Right atrium auricular region (tissue), 2 donors: Measurements from ENCODE around the gene ADAMTSL4. TPM values are rescaled to one million over a fixed set of nuclear protein-coding genes. Genes with fewer than 3 reads are reported as not detected.

Experiments used
- DNase-seq: peaks from one replicate; pipeline ENCODE4 v3.0.0-alpha.2; 2019; ENCODE audit warnings: low spot score
- H3K27ac ChIP-seq, 2 donors: fragments of 200-600 bp; sonication (generic); 1 replicate in 1 of 2; 2 replicates in 1 of 2; pipeline ENCODE4 v1.5.1; 2016 to 2019
- H3K27me3 ChIP-seq, 2 donors: fragments of 200-600 bp; sonication (generic); one replicate each; pipeline versions ENCODE4 v1.5.1 to v1.6.0; 2017 to 2019
- H3K36me3 ChIP-seq: fragments of 200-600 bp; sonication (generic); one replicate; pipeline ENCODE4 v1.5.1; 2016
- H3K4me1 ChIP-seq, 2 donors: fragments of 200-600 bp; sonication (generic); one replicate each; pipeline versions ENCODE4 v1.5.1 to v1.6.0; 2017 to 2019
- H3K4me3 ChIP-seq, 2 donors: fragments of 200-600 bp; sonication (generic); 1 replicate in 1 of 2; 2 replicates in 1 of 2; pipeline ENCODE4 v1.5.1; 2017 to 2019; ENCODE audit warnings: mild to moderate bottlenecking in 1 of 2, moderate library complexity in 1 of 2
- H3K9me3 ChIP-seq, 2 donors: fragments of 200-600 bp; sonication (generic); one replicate each; pipeline ENCODE4 v1.5.1; 2019
- total RNA-seq, 2 donors: library from RNA; depleted of rRNA; stranded (reverse); fragments of >200 nt; gene quantifications; one replicate each; pipeline ENCODE4 v1.1.0, GENCODE V29; 2016
- TF ChIP-seq, protein P1 (sequence below), 2 donors: fragments of 200-600 bp; sonication (generic); IDR thresholded peaks; one replicate each; pipeline ENCODE4 v1.5.1; 2019; ENCODE audit warnings: antibody characterized with exemption in 2 of 2

Gene ADAMTSL4
- 10 to 100 TPM; 21.9 to 41.1 TPM for total RNA-seq

- TF ChIP-seq, protein P1, sequence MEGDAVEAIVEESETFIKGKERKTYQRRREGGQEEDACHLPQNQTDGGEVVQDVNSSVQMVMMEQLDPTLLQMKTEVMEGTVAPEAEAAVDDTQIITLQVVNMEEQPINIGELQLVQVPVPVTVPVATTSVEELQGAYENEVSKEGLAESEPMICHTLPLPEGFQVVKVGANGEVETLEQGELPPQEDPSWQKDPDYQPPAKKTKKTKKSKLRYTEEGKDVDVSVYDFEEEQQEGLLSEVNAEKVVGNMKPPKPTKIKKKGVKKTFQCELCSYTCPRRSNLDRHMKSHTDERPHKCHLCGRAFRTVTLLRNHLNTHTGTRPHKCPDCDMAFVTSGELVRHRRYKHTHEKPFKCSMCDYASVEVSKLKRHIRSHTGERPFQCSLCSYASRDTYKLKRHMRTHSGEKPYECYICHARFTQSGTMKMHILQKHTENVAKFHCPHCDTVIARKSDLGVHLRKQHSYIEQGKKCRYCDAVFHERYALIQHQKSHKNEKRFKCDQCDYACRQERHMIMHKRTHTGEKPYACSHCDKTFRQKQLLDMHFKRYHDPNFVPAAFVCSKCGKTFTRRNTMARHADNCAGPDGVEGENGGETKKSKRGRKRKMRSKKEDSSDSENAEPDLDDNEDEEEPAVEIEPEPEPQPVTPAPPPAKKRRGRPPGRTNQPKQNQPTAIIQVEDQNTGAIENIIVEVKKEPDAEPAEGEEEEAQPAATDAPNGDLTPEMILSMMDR (IDR thresholded peaks at IDR 0.05) = peak in 1 of 2 donors; percentile 39
- DNase-seq = no peak
- H3K27me3 ChIP-seq = no peaks in the 10 kb centered on the region
- peak within 1 kb of the TSS; percentile 64 to 65 for H3K4me3 ChIP-seq
- peaks cover 0 to 53% of the 10 kb centered on the region in 2 donors for H3K4me1 ChIP-seq
- H3K27ac ChIP-seq = peak within 1 kb of the TSS; percentile 85 to 92
- peaks cover 2% of the 10 kb centered on the region for H3K36me3 ChIP-seq
- no peaks in the 10 kb centered on the region for H3K9me3 ChIP-seq
These were observed at the start of gene ADAMTSL4 for GRCh38 chr1:150548632-150549495. Gene ADAMTSL4, plus strand, starts transcription at chr1:150549408. Its CDS starts 2,881 bp downstream, at chr1:150552289.

- no peak for DNase-seq
- H3K9me3 ChIP-seq = no peaks in the 10 kb centered on the region
- H3K27me3 ChIP-seq = no peaks in the 10 kb centered on the region
- H3K4me1 ChIP-seq = peaks cover 0 to 30% of the 10 kb centered on the region in 2 donors
- peaks cover 34% of the 10 kb centered on the region for H3K36me3 ChIP-seq
- H3K27ac ChIP-seq = no peak overlapping the region
- TF ChIP-seq, protein P1 (IDR thresholded peaks at IDR 0.05) = no peak
- H3K4me3 ChIP-seq = no peak overlapping the region
These were observed 43.8 kb upstream of the ADAMTSL4 start for GRCh38 chr1:150505431-150505830.

GRCh38 chr1:150507912-150508864, 41.0 kb upstream of the ADAMTSL4 start, which contains the start of gene ECM1:
Gene ECM1, plus strand, starts transcription at chr1:150508109. Its CDS starts 101 bp downstream, at chr1:150508210.
- peak; percentile 85 for DNase-seq
- TF ChIP-seq, protein P1 (IDR thresholded peaks at IDR 0.05) = no peak
- Histone ChIP-seq H3K27ac (peak within 1 kb of the TSS; percentile 75 to 84), H3K4me1 (peaks cover 0 to 33% of the 10 kb centered on the region in 2 donors), H3K27me3 (no peaks in the 10 kb centered on the region), H3K4me3 (peak within 1 kb of the TSS; percentile 38 to 42), H3K36me3 (peaks cover 26% of the 10 kb centered on the region), H3K9me3 (no peaks in the 10 kb centered on the region)

GRCh38 chr1:150508982-150509381, 40.2 kb upstream of the ADAMTSL4 start:
- H3K36me3 ChIP-seq = peaks cover 26% of the 10 kb centered on the region
- peak overlapping the region; percentile 75 to 84 for H3K27ac ChIP-seq
- no peaks in the 10 kb centered on the region for H3K27me3 ChIP-seq
- DNase-seq = no peak
- H3K9me3 ChIP-seq = no peaks in the 10 kb centered on the region
- H3K4me1 ChIP-seq = peaks cover 0 to 33% of the 10 kb centered on the region in 2 donors
- TF ChIP-seq, protein P1 (IDR thresholded peaks at IDR 0.05) = no peak
- H3K4me3 ChIP-seq = peak overlapping the region; percentile 38 to 42

DNA sequence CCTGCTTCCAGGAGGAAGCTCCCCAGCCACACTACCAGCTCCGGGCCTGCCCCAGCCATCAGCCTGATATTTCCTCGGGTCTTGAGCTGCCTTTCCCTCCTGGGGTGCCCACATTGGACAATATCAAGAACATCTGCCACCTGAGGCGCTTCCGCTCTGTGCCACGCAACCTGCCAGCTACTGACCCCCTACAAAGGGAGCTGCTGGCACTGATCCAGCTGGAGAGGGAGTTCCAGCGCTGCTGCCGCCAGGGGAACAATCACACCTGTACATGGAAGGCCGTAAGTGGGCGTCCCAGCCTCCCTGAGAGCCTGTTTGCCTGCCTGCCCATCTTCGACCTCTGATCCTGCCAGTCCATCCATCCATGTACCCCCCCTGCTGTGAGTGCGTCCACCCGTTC, 37.7 kb upstream of the ADAMTSL4 start:
- no peaks in the 10 kb centered on the region for H3K27me3 ChIP-seq
- no peak overlapping the region for H3K4me3 ChIP-seq
- H3K27ac ChIP-seq = no peak overlapping the region
- H3K36me3 ChIP-seq = peaks cover under 1% of the 10 kb centered on the region
- H3K4me1 ChIP-seq = peaks cover 0 to 51% of the 10 kb centered on the region in 2 donors
- H3K9me3 ChIP-seq = no peaks in the 10 kb centered on the region
- TF ChIP-seq, protein P1 (IDR thresholded peaks at IDR 0.05) = no peak
- DNase-seq = no peak
